ENCODE results near the gene C2orf49. TPM values are rescaled to one million over a fixed set of nuclear protein-coding genes. Genes with fewer than 3 reads are reported as not detected.

The C2orf49 gene
- total and polyA plus RNA-seq, 9 of the 15 experiments (the other 6 are each of a cell fraction or from before 2014, with no cell fraction given) = 17.9 to 38.2 (median 25.6) TPM

DNA sequence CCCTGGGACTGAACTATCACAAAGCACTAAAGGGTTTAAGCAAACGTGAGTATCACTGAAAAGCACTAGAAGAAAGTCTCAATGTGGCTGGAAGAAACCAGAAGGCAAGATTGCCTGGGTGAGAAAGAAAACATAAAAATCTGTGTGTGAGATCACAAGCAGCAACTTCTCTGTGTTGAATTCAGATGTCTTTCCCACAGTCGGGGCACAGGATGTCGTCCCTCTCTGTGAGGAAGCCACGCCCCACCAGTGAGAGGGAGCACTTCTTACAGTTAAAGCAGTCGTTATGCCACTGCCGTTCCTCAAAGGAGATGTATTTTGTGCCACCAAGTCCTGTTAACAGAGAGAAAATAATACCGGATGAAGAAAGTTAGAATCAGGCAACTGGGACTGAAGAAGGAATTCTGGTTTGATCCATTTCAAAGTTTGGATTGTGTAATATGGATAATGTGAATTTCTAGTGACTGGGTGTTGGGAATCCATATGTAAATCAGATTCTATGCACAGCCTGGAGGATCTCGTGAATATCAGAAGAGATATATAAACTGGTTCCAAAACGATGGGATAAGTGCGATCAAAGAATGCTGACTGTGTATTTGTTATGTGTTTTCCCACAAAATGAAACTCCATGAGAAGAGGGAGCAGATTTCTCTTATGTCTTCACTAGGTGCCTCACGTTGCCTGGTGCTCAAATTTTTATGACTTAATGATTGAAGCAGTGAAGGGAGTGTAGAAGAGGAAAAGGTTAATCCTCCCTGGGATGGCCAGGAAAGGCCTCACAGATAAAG, 24.0 kb downstream of the C2orf49 start (continued):
- TF ChIP-seq MYBL2 (IDR thresholded peaks at IDR 0.05; ENCODE audit: low read depth) (no peak), MYBL2 (CRISPR knock-in tag; IDR thresholded peaks at IDR 0.05; ENCODE audit: borderline replicate concordance) (no peak), POLR3A (IDR thresholded peaks at IDR 0.05; ENCODE audit: borderline replicate concordance, extremely low read depth, insufficient read depth, insufficient read length) (no peak), STAT5B (CRISPR knock-in tag; IDR thresholded peaks at IDR 0.05) (no peak), SMAD2 (IDR thresholded peaks at IDR 0.05; ENCODE audit: low read depth, low read length) (no peak), GATAD2B (IDR thresholded peaks at IDR 0.05; ENCODE audit: borderline replicate concordance) (no peak)

DNA sequence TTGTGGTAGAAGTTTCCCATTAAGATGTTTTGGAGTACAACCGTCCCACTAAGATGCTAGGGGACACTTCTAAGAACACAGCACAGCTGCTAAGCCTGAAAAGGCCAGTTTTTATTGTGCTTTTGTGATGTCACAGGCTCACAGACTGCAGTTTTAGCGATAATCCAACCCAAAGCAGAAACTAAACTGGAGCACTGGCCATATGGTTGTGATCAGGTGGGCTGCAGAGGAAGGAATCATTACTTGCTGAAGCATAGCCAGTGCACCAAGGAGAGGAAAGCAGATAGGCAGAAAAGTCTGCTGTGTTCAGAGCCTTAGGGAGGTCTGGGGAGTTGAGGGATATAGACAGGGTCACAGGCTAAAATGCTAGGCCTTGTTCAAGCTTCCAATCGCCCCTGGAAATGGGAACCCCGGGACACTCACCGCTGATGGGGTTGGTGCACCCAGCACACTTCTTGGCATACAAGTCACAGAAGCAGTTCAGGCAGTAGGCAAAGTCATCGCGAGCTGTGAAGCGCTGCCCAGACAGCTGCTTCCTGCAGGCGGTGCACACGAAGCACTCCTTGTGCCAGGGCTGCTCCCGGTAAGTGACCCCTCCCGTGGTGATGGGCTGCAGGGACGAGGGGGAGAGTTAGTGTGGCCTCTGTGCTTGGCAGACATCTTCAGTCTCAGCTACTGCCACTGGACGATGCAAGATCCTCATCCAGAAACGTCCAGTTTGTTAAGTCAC, 25.7 kb downstream of the C2orf49 start:
- DNase-seq (ENCODE audit: extremely low read depth in 1 of 4, low spot score in 3 of 4) (no peak), FAIRE-seq (no peak), ATAC-seq (no peak)
- H2AFZ ChIP-seq (ENCODE audit: low read depth, low read length) = no peak overlapping the region
- ChIA-PET CTCF (ENCODE audit: low intra/inter-chr PET ratio) (no interaction called here), POLR2A (interaction anchor here (0.6 to 1.3 kb wide), 3 partner anchors 12 to 378 kb away, joined by 3 to 4 read pairs (median 3); no protein-coding TSS in a partner anchor)
- H4K20me1 ChIP-seq (replicated peaks; ENCODE audit: control insufficient read depth, insufficient read depth, low read length) = 0 out of 2 replicates have a peak, but pooled peaks cover 3% of the 10 kb centered on the region
- H3K4me2 ChIP-seq (ENCODE audit: insufficient read depth, low read length) = no peak overlapping the region
- H3K9me3 ChIP-seq (replicated peaks; ENCODE audit: control insufficient read depth, insufficient read depth, low read depth, low read length) = no peaks in the 10 kb centered on the region
- H3K9me1 ChIP-seq (ENCODE audit: control insufficient read depth, insufficient read depth, low read length) = no peaks in the 10 kb centered on the region
- H3K27ac ChIP-seq (ENCODE audit: extremely low read depth, low read depth, low read length) = no peak overlapping the region
- no peaks in the 10 kb centered on the region for H3K27me3 ChIP-seq (ENCODE audit: control insufficient read depth in 2 of 2, insufficient read depth in 2 of 2, low read length in 2 of 2)
- H3K4me3 ChIP-seq = no peak overlapping the region
- intact Hi-C loops (cut with micrococcal nuclease) = no loop called here
- H3K9ac ChIP-seq (ENCODE audit: insufficient read depth in 1 of 2, low read depth in 2 of 2, low read length in 2 of 2) = no peak overlapping the region
- 74% methylated on average over 15 of the region's 15 CpGs for WGBS (ENCODE audit: insufficient coverage, low coverage, missing lambda C conversion rate)
- H3K36me3 ChIP-seq (ENCODE audit: control insufficient read depth, insufficient read depth, low read length) = peaks cover 75% of the 10 kb centered on the region
- BruUV-seq (replicated peaks) = no TSS peak
- H3K4me1 ChIP-seq (replicated peaks in 1 of 2; ENCODE audit: control insufficient read depth in 2 of 2, insufficient read depth in 2 of 2, low read length in 2 of 2) = no peaks in the 10 kb centered on the region
- in situ Hi-C loops (cut with MboI) = no loop called here
- no peaks in the 10 kb centered on the region for H3K79me2 ChIP-seq (ENCODE audit: control insufficient read depth, insufficient read depth, low read length)
- TF ChIP-seq EGR1 (conservative IDR thresholded peaks at IDR 0.05) = no peak
- no peak for TF ChIP-seq FOXA1 (IDR thresholded peaks at IDR 0.05; ENCODE audit: borderline replicate concordance)
- TF ChIP-seq ZNF197 (CRISPR knock-in tag; IDR thresholded peaks at IDR 0.05; ENCODE audit: low read depth) = no peak
- TF ChIP-seq POLR2G (IDR thresholded peaks at IDR 0.05; ENCODE audit: low read depth, low read length) = 0 out of 2 replicates have a peak, but pooled peaks have one; percentile 30
- no peak for TF ChIP-seq POLR2B (IDR thresholded peaks at IDR 0.05; ENCODE audit: low read depth, partially characterized antibody)
- TF ChIP-seq ZBTB7A (IDR thresholded peaks at IDR 0.05; ENCODE audit: borderline replicate concordance, control insufficient read depth, low read depth, low read length) = no peak
- TF ChIP-seq KAT8 (IDR thresholded peaks at IDR 0.05; ENCODE audit: low read depth) = no peak
- TF ChIP-seq CCAR2 (IDR thresholded peaks at IDR 0.05; ENCODE audit: low read depth, low read length) = no peak

All from K562 (cell line).